ENCODE data around the gene MAL. TPM values are rescaled to one million over a fixed set of nuclear protein-coding genes. Genes with fewer than 3 reads are reported as not detected.

MAL gene
- total and polyA plus RNA-seq, 2 experiments from 2014 or later = 0.24 to 0.31 TPM

- no peak for TF ChIP-seq REST (IDR thresholded peaks at IDR 0.05; ENCODE audit: unreplicated experiment)
- TF ChIP-seq ZNF114 (CRISPR knock-in tag; IDR thresholded peaks at IDR 0.05) = no peak
- TF ChIP-seq ETS1 (IDR thresholded peaks at IDR 0.05) = no peak
- no peak for TF ChIP-seq POLR2AphosphoS5 (IDR thresholded peaks at IDR 0.05; ENCODE audit: low read depth)
- no peak for TF ChIP-seq EZH2phosphoT487 (IDR thresholded peaks at IDR 0.05; ENCODE audit: unreplicated experiment)
- no peak for TF ChIP-seq NANOG (IDR thresholded peaks at IDR 0.05; ENCODE audit: borderline replicate concordance)
- TF ChIP-seq EZH2 (IDR thresholded peaks at IDR 0.05; ENCODE audit: low read depth, unreplicated experiment) = no peak
- TF ChIP-seq STAT1 (IDR thresholded peaks at IDR 0.05; ENCODE audit: unreplicated experiment) = no peak
- TF ChIP-seq CTCF (conservative IDR thresholded peaks at IDR 0.05; ENCODE audit: low read depth in 2 of 2) = no peak
- TF ChIP-seq CREB1 (CRISPR knock-in tag; IDR thresholded peaks at IDR 0.05; ENCODE audit: low read depth) = no peak
Observed at GRCh38 chr2:94984964-94985575, 40.4 kb upstream of the MAL start (continued).

GRCh38 chr2:94985636-94986035 is 39.9 kb upstream of the MAL start:
- Mint-ChIP-seq H3K4me1 (peaks cover 5% of the 10 kb centered on the region; the same call in 1 of the 3 replicates), H3K9me3 (no peaks in the 10 kb centered on the region), H3K36me3 (ENCODE audit: low read depth) (no peaks in the 10 kb centered on the region), H3K4me3 (no peak overlapping the region), H3K27me3 (ENCODE audit: insufficient read depth, low read depth, poor library complexity) (peaks cover 19% of the 10 kb centered on the region), H3K27ac (no peak overlapping the region)
- no peak overlapping the region for H3K4me2 ChIP-seq
- no peaks in the 10 kb centered on the region for H3K9me2 ChIP-seq (ENCODE audit: insufficient read depth)
- no peaks in the 10 kb centered on the region for H3F3A ChIP-seq (replicated peaks; ENCODE audit: low read depth)
- H3K27ac ChIP-seq (ENCODE audit: low read depth) = no peak overlapping the region
- H2AFZ ChIP-seq = no peak overlapping the region
- no peaks in the 10 kb centered on the region for H3K36me3 ChIP-seq (ENCODE audit: insufficient read depth)
- no peak for ATAC-seq
- H3K4me3 ChIP-seq = no peak overlapping the region
- no peak for DNase-seq (ENCODE audit: low spot score)
- H4K20me1 ChIP-seq (replicated peaks; ENCODE audit: insufficient read depth) = no peaks in the 10 kb centered on the region
- no peaks in the 10 kb centered on the region for H3K4me1 ChIP-seq (ENCODE audit: insufficient read depth)
- no peaks in the 10 kb centered on the region for H3K79me2 ChIP-seq (replicated peaks; ENCODE audit: insufficient read depth)
- 0 out of 2 replicates have a peak, but pooled peaks cover 6% of the 10 kb centered on the region for H3K27me3 ChIP-seq (ENCODE audit: insufficient read depth)
- TF ChIP-seq JUNB (IDR thresholded peaks at IDR 0.05; ENCODE audit: unreplicated experiment) (no peak), ZNF331 (CRISPR knock-in tag; IDR thresholded peaks at IDR 0.05; ENCODE audit: low read depth) (no peak), ETS1 (IDR thresholded peaks at IDR 0.05) (no peak), EZH2phosphoT487 (IDR thresholded peaks at IDR 0.05; ENCODE audit: unreplicated experiment) (no peak)
